GM21529 (cell line): ENCODE results near the gene PTPN4.
"Not testable (repeated sequence)": the region's sequence is repeated elsewhere in the genome, so short reads cannot be mapped to it uniquely, and the experiment has no call there.

ENCODE experiments used
- ATAC-seq: cut with Tn5 transposase; IDR thresholded peaks from one replicate; pipeline ENCODE4 v1.9.1; 2021; ENCODE audit not compliant: unreplicated experiment

PTPN4 gene

GRCh38 chr2:119760956-119761275, 1.2 kb downstream of the PTPN4 start:
- no peak for ATAC-seq

GRCh38 chr2:119764832-119765231, 5.1 kb downstream of the PTPN4 start:
- ATAC-seq = no peak

GRCh38 chr2:119765433-119766002, 5.8 kb downstream of the PTPN4 start:
- ATAC-seq = no peak

GRCh38 chr2:119766944-119767343, 7.2 kb downstream of the PTPN4 start:
- ATAC-seq = no peak

- no peak for ATAC-seq
Measured at GRCh38 chr2:119768742-119769141, 9.0 kb downstream of the PTPN4 start.

- no peak for ATAC-seq
Measured at GRCh38 chr2:119769645-119770044, 9.9 kb downstream of the PTPN4 start.

- ATAC-seq = no peak
Measured at GRCh38 chr2:119771331-119771730, 11.6 kb downstream of the PTPN4 start.

- no peak for ATAC-seq
Measured at GRCh38 chr2:119772128-119772527, 12.4 kb downstream of the PTPN4 start.

GRCh38 chr2:119772767-119773166, 13.0 kb downstream of the PTPN4 start:
- no peak for ATAC-seq

- ATAC-seq = no peak
Measured at GRCh38 chr2:119774026-119774425, 14.3 kb downstream of the PTPN4 start.

- ATAC-seq = no peak
Measured at GRCh38 chr2:119775102-119775501, 15.4 kb downstream of the PTPN4 start.

- ATAC-seq = no peak
Measured at GRCh38 chr2:119782308-119783027, 22.7 kb downstream of the PTPN4 start.

GRCh38 chr2:119784876-119785275, 25.2 kb downstream of the PTPN4 start:
- no peak for ATAC-seq

- ATAC-seq = no peak
Measured at GRCh38 chr2:119786295-119786694, 26.6 kb downstream of the PTPN4 start.

- no peak for ATAC-seq
Measured at GRCh38 chr2:119788752-119789151, 29.0 kb downstream of the PTPN4 start.

GRCh38 chr2:119790466-119790865, 30.7 kb downstream of the PTPN4 start:
- no peak for ATAC-seq

GRCh38 chr2:119792907-119793312, 33.2 kb downstream of the PTPN4 start:
- no peak for ATAC-seq

- ATAC-seq = no peak
Measured at GRCh38 chr2:119794237-119794636, 34.5 kb downstream of the PTPN4 start.

GRCh38 chr2:119795309-119796303, 35.9 kb downstream of the PTPN4 start:
- ATAC-seq = no peak

GRCh38 chr2:119800376-119800902, 40.7 kb downstream of the PTPN4 start:
- ATAC-seq = no peak

GRCh38 chr2:119801040-119801439, 41.3 kb downstream of the PTPN4 start:
- ATAC-seq = no peak

GRCh38 chr2:119801989-119802388, 42.3 kb downstream of the PTPN4 start:
- not testable (repeated sequence) for ATAC-seq
